ENCODE data around the gene STARD9. TPM values are rescaled to one million over a fixed set of nuclear protein-coding genes. Genes with fewer than 3 reads are reported as not detected.
A peak's percentile ranks its signal among the peaks of the same experiment; 100 is the strongest.
"Not testable (repeated sequence)": the region's sequence is repeated elsewhere in the genome, so short reads cannot be mapped to it uniquely, and the experiment has no call there.

The STARD9 gene
- polyA plus RNA-seq (ENCODE audit: insufficient read length in 3 of 3): 1 to 10 TPM; 7.5 to 9.4 (median 7.5) TPM

GRCh38 chr15:42575188-42576039 is at the start of gene STARD9:
Gene STARD9 (plus strand): TSS chr15:42575606. CDS start chr15:42575716, 110 bp downstream.
- DNase-seq (ENCODE audit: low read depth in 3 of 3, low spot score in 2 of 3): peak; percentile 88 to 95 (median 94)

GRCh38 chr15:42528970-42529369 is 46.4 kb upstream of the STARD9 start:
- no peak for DNase-seq (ENCODE audit: low read depth in 3 of 3, low spot score in 2 of 3)

GRCh38 chr15:42533246-42533645 is 42.2 kb upstream of the STARD9 start:
- DNase-seq (ENCODE audit: low read depth in 3 of 3, low spot score in 2 of 3): no peak

- DNase-seq (ENCODE audit: low read depth in 3 of 3, low spot score in 2 of 3): no peak
Measured at GRCh38 chr15:42544853-42545629, 30.4 kb upstream of the STARD9 start.

- DNase-seq (ENCODE audit: low read depth in 3 of 3, low spot score in 2 of 3): peak in 1 of 3 donors; percentile 23
Measured at GRCh38 chr15:42547918-42548248, 27.5 kb upstream of the STARD9 start.

GRCh38 chr15:42548249-42549031 is 27.0 kb upstream of the STARD9 start, which contains the start of the genes HAUS2 and LRRC57:
Gene HAUS2 (plus strand): TSS chr15:42548838. CDS start chr15:42548873, 35 bp downstream.
Gene LRRC57 (minus strand): TSS chr15:42548793. CDS start chr15:42548434, 359 bp downstream.
- DNase-seq (ENCODE audit: low read depth in 3 of 3, low spot score in 2 of 3): peak; percentile 75 to 81 (median 81)

- DNase-seq (ENCODE audit: low read depth in 3 of 3, low spot score in 2 of 3): peak in 1 of 3 donors; percentile 74
Measured at GRCh38 chr15:42549032-42549491, 26.3 kb upstream of the STARD9 start.

GRCh38 chr15:42549741-42550392 is 25.5 kb upstream of the STARD9 start:
- no peak for DNase-seq (ENCODE audit: low read depth in 3 of 3, low spot score in 2 of 3)

GRCh38 chr15:42553554-42553953 is 21.9 kb upstream of the STARD9 start:
- no peak for DNase-seq (ENCODE audit: low read depth in 3 of 3, low spot score in 2 of 3)

- DNase-seq (ENCODE audit: low read depth in 3 of 3, low spot score in 2 of 3): not testable (repeated sequence)
Measured at GRCh38 chr15:42556550-42557207, 18.7 kb upstream of the STARD9 start.

- no peak for DNase-seq (ENCODE audit: low read depth in 3 of 3, low spot score in 2 of 3)
Measured at GRCh38 chr15:42558739-42559138, 16.7 kb upstream of the STARD9 start.

- no peak for DNase-seq (ENCODE audit: low read depth in 3 of 3, low spot score in 2 of 3)
Measured at GRCh38 chr15:42576040-42576594, 711 bp downstream of the STARD9 start.

GRCh38 chr15:42576776-42577175 is 1.4 kb downstream of the STARD9 start:
- no peak for DNase-seq (ENCODE audit: low read depth in 3 of 3, low spot score in 2 of 3)

GRCh38 chr15:42577514-42578031 is 2.2 kb downstream of the STARD9 start:
- DNase-seq (ENCODE audit: low read depth in 3 of 3, low spot score in 2 of 3): no peak

- no peak for DNase-seq (ENCODE audit: low read depth in 3 of 3, low spot score in 2 of 3)
Measured at GRCh38 chr15:42578984-42579537, 3.7 kb downstream of the STARD9 start.

- DNase-seq (ENCODE audit: low read depth in 3 of 3, low spot score in 2 of 3): peak in 1 of 3 donors; percentile 71
Measured at GRCh38 chr15:42581272-42581730, 5.9 kb downstream of the STARD9 start.

GRCh38 chr15:42582569-42583375 is 7.4 kb downstream of the STARD9 start:
- no peak for DNase-seq (ENCODE audit: low read depth in 3 of 3, low spot score in 2 of 3)

Data from right renal cortex interstitium (tissue), 3 donors.